H1 (cell line): ENCODE results near the gene FGF23. TPM values are rescaled to one million over a fixed set of nuclear protein-coding genes. Genes with fewer than 3 reads are reported as not detected.
A peak's percentile ranks its signal among the peaks of the same experiment; 100 is the strongest.

Experiments used
- BACH1 ChIP-seq: IDR thresholded peaks from 2 replicates; pipeline ENCODE4 v1.6.1; 2012; ENCODE audit warnings: low read length, improper control_type of control experiment
- BRCA1 ChIP-seq: IDR thresholded peaks from 2 replicates; pipeline ENCODE4 v1.6.1; 2012; ENCODE audit warnings: low read depth, low read length, improper control_type of control experiment
- CBX8 ChIP-seq: fragments of 300-800, 300-1000 bp; sonication (generic); IDR thresholded peaks from 2 replicates; pipeline ENCODE4 v1.7.1; 2016; ENCODE audit warnings: low read depth, low read length, borderline replicate concordance
- CHD1 ChIP-seq: IDR thresholded peaks from 2 replicates; pipeline ENCODE4 v1.6.1; 2012; ENCODE audit warnings: low read depth, low read length, improper control_type of control experiment
- CHD2 ChIP-seq: IDR thresholded peaks from 2 replicates; pipeline ENCODE4 v1.6.1; 2012; ENCODE audit warnings: low read length, improper control_type of control experiment
- CREB1 ChIP-seq: IDR thresholded peaks from 2 replicates; pipeline ENCODE4 v1.6.1; 2012; ENCODE audit warnings: inconsistent platforms
- HDAC6 ChIP-seq: IDR thresholded peaks from one replicate; pipeline ENCODE4 v1.7.1; 2012; ENCODE audit warnings: low read depth, mild to moderate bottlenecking, inconsistent platforms, low read length, moderate library complexity
- MAFK ChIP-seq: IDR thresholded peaks from 2 replicates; pipeline ENCODE4 v1.6.1; 2012; ENCODE audit warnings: low read depth, mild to moderate bottlenecking, improper control_type of control experiment, low read length
- MAX ChIP-seq: IDR thresholded peaks from 2 replicates; pipeline ENCODE4 v1.6.1; 2012; ENCODE audit warnings: inconsistent platforms
- NRF1 ChIP-seq: IDR thresholded peaks from 2 replicates; pipeline ENCODE4 v1.6.1; 2011; ENCODE audit warnings: mild to moderate bottlenecking, low read depth, low read length, improper control_type of control experiment
- PHF8 ChIP-seq: fragments of 200-600 bp; sonication (generic); conservative IDR thresholded peaks from 2 replicates; pipeline ENCODE4 v1.7.1; 2012; ENCODE audit warnings: low read depth, mild to moderate bottlenecking, inconsistent platforms, low read length, moderate library complexity
- SIX5 ChIP-seq: IDR thresholded peaks from 2 replicates; pipeline ENCODE4 v1.6.1; 2011; ENCODE audit warnings: mild to moderate bottlenecking, low read depth, low read length
- SP1 ChIP-seq: IDR thresholded peaks from 2 replicates; pipeline ENCODE4 v1.6.1; 2011; ENCODE audit warnings: low read depth, low read length
- TAF7 ChIP-seq: optimal IDR thresholded peaks from 2 replicates; pipeline ENCODE3; 2011; ENCODE audit warnings: low read depth, mild to moderate bottlenecking, inconsistent platforms, low read length, moderate library complexity, borderline replicate concordance
- TEAD4 ChIP-seq: IDR thresholded peaks from 2 replicates; pipeline ENCODE4 v1.6.1; 2012; ENCODE audit warnings: low read depth, low read length, inconsistent platforms, mixed read lengths
- polyA plus RNA-seq, 7 experiments: library from polyadenylated mRNA; depleted of rRNA in 3 of 7; stranded (reverse) in 5 of 7; unstranded in 2 of 7; fragments of >200 nt in 5 of 7; fragments of 200-250 nt in 2 of 7; gene quantifications; 1 replicate in 5 of 7; 2 replicates in 1 of 7; 4 replicates in 1 of 7; pipeline versions ENCODE4 v1.2.1 to v1.2.3, GENCODE V29; 2011 to 2013; ENCODE audit warnings: missing spikeins in 2 of 7, mixed read lengths in 2 of 7
- total RNA-seq: library from RNA; stranded (reverse); fragmentation: NEBNext Ultra II Directional; extraction: Animal tissue kit (Norgen Biotek cat#: 25700); gene quantifications from 2 replicates; pipeline ENCODE4 v1.2.1, GENCODE V29; 2021
- TF ChIP-seq, protein P1 (sequence below): IDR thresholded peaks from 2 replicates; pipeline ENCODE4 v1.6.1; 2012; ENCODE audit warnings: low read length, inconsistent platforms

FGF23 gene
- total and polyA plus RNA-seq, 2 of the 8 experiments (the other 6 are each of a cell fraction or from before 2014, with no cell fraction given) = 0.35 to 0.67 TPM

GRCh38 chr12:4379405-4379804 lies at the start of gene FGF23 (continued):
- no peak for TF ChIP-seq PHF8
- TF ChIP-seq HDAC6 = no peak
- TF ChIP-seq MAFK = no peak
- no peak for TF ChIP-seq CHD1
- 0 out of 2 replicates have a peak, but pooled peaks have one; percentile 15 for TF ChIP-seq CREB1
- no peak for TF ChIP-seq TAF7
- TF ChIP-seq TEAD4 = no peak
- TF ChIP-seq NRF1 = no peak
- TF ChIP-seq BRCA1 = no peak
- no peak for TF ChIP-seq CBX8
- TF ChIP-seq MAX = peak; percentile 79
- no peak for TF ChIP-seq SP1
- TF ChIP-seq, protein P1, sequence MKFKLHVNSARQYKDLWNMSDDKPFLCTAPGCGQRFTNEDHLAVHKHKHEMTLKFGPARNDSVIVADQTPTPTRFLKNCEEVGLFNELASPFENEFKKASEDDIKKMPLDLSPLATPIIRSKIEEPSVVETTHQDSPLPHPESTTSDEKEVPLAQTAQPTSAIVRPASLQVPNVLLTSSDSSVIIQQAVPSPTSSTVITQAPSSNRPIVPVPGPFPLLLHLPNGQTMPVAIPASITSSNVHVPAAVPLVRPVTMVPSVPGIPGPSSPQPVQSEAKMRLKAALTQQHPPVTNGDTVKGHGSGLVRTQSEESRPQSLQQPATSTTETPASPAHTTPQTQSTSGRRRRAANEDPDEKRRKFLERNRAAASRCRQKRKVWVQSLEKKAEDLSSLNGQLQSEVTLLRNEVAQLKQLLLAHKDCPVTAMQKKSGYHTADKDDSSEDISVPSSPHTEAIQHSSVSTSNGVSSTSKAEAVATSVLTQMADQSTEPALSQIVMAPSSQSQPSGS = no peak
- TF ChIP-seq BACH1 = no peak
- no peak for TF ChIP-seq CHD2
- TF ChIP-seq SIX5 = peak; percentile 37; the same call in 1 of the 2 replicates
